OCI-LY1 (cell line): Measurements from ENCODE around the gene ITGA5.

ENCODE experiments used
- CTCF ChIP-seq: fragments of 200-600 bp; sonication (generic), shearing (Covaris generic); IDR thresholded peaks from 2 replicates; pipeline ENCODE4 v1.5.1; 2017; ENCODE audit warnings: mild to moderate bottlenecking, antibody characterized with exemption, low read length, moderate library complexity, mixed read lengths
- EZH2 ChIP-seq: fragments of 200-600 bp; sonication (generic), shearing (Covaris generic); IDR thresholded peaks from 2 replicates; pipeline ENCODE4 v1.8.0; 2017; ENCODE audit warnings: borderline replicate concordance, mixed run types, mild to moderate bottlenecking, antibody characterized with exemption, low read length, moderate library complexity, mixed read lengths

GRCh38 chr12:54390668-54391551 lies 28.2 kb downstream of the ITGA5 start:
- peak; percentile 48 for TF ChIP-seq CTCF
- no peak for TF ChIP-seq EZH2
